GM21526 (cell line): Measurements from ENCODE around the gene ATR.
"Not testable (repeated sequence)": the region's sequence is repeated elsewhere in the genome, so short reads cannot be mapped to it uniquely, and the experiment has no call there.

Source experiments
- ATAC-seq: cut with Tn5 transposase; IDR thresholded peaks from one replicate; pipeline ENCODE4 v1.9.1; 2021; ENCODE audit warnings: moderate library complexity; ENCODE audit not compliant: unreplicated experiment, low FRiP score

Gene ATR

DNA sequence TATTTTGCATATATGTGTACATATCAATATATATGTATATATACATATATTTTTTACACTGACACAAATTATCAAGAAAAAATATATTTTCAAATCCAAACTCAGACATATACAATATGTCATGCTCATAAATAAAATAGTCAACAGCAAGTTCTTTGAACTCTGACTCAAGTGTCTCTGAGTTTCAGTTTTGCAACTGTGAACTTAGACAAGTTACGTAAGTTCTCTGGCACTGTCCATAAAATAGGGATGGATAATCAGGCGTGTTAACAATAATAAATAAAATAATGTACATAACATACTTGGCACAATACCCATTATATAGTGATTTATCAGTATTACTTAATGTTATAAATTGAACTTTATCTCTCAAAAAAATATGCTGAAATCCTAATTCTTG, 118.6 kb downstream of the ATR start:
- no peak for ATAC-seq

DNA sequence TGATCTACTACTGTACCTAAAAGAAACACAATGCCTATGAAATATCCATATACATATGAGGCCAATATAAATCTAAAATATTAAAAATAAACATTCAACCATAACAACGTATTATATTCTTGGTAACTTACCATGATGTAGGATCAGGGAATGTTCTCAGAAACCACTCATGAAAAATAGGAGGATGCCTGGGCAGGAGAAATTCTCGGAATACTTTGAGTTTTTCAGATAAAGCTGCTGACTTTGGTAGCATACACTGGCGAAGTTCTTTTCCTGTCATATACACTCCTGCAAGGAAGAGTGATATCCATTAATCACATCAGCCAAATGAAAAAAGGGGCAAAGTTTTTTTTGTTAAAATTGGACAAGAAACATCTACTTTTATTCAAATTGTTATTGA, 119.4 kb downstream of the ATR start:
- ATAC-seq, result no peak

DNA sequence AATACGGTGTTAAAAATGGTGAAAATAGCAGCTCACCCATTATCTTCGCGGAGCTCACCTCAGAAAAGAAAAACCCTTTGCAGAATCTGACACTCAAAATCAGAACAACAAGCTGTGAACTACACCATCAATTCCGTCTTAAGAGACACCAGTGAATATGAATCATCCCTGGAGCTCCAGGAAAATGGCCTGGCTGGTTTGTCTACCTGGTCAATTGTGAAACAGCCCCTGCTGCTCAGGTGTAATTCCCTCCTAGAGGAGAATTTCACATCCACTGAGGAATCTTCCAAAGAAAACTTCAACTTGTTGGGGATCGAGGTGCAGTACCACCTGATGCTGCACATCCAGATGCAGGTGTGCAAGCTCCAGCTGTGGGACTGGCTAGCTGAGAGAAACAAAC, 127.7 kb downstream of the ATR start:
- no peak for ATAC-seq

DNA sequence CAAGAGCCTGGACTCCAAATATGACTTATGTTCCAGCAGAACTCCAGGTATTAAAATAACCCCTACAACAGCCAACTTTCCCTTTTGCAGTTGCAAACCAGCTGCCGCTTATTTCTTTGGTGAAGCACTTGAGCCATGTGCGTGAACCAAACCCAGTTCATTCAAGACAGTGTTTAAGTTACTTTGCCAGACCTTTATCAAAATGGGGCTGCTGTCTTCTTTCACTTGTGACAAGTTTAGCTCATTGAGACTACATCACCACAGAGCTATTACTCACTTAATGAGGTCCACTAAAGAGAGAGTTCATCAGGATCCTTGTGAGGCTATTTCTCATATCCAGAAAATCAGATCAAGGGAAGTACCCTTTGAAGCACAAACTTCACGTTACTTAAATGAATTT, 128.3 kb downstream of the ATR start:
- ATAC-seq, result no peak

DNA sequence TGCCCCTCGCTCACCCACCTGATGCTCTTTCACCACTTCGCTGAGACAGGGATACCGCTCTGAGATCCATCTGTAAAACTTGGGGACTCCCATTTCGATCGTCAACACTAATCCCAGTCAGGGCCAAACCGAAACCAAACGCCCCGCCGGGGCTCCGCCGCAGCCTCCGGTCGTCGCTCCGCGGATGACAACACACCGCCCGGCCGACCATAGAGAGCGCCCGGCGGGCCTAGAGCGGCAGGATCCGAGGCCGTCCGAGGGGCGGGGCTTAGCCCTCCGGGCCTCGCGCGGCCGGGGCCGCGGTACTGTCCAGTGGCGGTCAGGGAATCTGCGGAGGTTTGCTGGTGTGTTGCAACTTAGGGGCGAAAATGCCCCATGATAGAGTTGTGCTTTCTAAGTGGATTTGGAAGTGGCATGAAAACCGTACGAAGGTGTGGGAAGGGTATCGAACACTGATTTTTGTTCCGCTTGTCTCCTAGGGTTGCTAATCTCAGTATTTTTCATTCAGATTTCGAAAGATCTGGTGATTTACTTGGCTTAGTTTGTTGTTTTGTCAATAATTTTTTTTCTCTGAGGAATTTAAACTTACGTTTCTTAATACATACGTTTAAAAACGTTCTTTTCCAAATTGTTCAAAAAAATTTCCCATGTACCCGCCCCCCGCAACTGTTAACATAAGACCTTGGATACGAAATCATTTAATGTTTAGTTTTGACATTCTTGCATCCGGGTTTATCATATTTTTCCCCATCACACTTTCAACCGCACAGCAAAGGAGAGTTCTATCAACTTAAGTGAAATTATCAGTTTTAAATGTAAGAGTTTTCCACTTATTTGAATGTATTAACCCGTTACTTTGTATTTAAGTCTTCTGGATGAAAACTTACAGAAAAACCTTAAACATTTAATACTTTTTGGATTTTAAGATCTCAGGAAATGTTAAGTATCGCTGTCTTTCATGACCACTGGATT, 130.4 kb downstream of the ATR start, which contains the start of gene XRN1:
XRN1 (minus strand) TSS at position 186 of the 972 bp plus-strand sequence; CDS start at position 93, 93 bp downstream.
- ATAC-seq, result peak; percentile 86

DNA sequence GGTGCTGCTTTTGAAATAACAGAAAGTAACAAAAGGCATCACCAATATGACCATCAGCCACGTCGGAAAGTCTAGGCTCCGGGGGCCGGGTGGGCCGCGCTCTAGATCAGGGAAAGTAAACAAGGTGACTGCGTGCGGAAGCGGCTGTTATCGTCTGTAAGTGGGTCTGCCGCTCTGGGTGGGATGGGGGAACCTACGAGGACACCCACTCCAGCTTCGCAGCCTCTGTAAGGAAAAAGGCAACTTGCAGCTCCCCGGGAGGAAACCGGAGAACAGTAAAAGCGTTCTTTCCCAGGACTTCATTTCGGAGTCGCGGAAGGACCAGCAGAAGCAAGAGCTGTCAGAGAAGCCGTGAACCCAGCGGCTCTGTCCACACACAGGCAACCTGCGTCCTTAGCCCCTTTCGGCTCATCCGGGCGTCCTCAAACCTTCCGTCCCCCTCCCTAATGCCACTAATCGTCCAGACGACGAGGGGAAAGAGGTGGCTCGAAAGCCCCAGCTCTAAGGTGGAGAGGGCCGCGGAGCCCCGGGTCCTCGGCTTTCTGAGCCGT, 131.2 kb downstream of the ATR start:
- ATAC-seq, result peak; percentile 34

DNA sequence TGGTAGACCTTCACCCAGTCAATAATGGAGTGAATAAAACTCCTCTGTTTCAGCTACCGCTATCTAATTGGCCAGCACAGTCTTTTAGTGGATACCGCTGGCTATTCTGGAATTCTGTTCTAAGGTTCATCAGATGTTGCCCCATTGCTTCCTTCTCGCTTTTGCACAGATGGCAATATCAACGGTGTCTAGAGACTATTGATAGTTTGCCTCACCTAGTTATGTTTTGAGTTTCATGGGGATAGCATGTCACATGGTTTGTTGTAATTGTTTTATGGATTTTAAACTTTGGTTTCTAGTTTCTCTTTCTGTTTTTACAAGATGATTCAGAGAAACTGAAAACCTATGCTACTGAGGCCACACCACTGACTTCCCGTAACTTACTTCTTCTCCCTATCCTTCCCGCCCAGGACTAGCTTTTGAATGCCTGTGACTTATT, 132.7 kb downstream of the ATR start:
- ATAC-seq, result peak; percentile 42

DNA sequence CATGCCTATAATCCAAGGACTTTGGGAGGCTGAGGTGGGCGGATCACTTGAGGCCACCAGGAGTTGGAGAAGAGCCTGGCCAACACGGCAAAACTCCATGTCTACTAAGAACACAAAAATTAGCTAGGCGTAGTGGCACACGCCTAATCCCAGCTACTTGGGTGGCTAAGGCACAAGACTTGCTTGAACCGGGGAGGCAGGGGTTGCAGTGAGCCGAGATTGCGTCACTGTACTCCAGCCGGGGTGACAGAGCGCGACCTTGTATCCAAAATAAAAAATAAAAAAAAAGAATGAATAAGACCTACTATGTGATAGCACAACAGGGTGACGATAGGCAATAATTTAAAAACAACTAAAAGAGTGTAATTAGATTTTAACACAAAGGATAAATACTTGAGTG, 134.2 kb downstream of the ATR start:
- no peak for ATAC-seq

DNA sequence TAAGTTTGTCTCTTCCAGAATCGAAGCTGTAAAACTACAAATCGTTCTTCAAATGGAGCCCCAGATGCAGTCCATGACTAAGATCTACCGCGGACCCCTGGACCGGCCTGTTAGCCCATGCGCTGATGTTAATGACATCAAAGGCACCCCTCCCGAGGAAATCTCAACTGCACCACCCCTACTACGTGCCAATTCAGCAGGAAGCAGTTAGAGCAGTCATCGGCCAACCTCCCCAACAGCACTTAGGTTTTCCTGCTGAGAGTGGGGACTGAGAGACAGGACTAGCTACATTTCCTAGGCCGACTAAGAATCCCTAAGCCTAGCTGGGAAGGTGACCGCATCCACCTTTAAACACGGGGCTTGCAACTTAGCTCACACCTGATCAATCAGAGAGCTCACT, 135.5 kb downstream of the ATR start:
- ATAC-seq, result not testable (repeated sequence)

DNA sequence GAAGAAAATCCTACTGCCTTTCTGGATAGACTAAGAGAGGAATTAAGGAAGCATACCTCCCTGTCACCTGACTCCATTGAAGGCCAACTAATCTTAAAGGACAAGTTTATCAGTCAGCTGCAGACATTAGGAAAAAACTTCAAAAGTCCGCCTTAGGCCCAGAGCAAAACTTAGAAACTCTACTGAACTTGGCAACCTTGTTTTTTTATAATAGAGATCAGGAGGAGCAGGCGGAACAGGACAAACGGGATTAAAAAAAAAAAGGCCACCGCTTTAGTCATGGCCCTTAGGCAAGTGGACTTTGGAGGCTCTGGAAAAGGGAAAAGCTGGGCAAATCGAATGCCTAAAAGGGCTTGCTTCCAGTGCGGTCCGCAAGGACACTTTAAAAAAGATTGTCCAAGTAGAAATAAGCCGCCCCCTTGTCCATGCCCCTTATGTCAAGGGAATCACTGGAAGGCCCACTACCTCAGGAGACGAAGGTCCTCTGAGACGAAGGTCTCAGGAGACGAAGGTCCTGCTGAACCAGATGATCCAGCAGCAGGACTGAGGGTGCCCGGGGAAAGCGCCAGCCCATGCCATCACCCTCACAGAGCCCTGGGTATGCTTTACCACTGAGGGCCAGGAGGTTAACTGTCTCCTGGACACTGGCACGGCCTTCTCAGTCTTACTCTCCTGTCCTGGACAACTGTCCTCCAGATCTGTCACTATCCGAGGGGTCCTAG, 138.9 kb downstream of the ATR start:
- not testable (repeated sequence) for ATAC-seq

DNA sequence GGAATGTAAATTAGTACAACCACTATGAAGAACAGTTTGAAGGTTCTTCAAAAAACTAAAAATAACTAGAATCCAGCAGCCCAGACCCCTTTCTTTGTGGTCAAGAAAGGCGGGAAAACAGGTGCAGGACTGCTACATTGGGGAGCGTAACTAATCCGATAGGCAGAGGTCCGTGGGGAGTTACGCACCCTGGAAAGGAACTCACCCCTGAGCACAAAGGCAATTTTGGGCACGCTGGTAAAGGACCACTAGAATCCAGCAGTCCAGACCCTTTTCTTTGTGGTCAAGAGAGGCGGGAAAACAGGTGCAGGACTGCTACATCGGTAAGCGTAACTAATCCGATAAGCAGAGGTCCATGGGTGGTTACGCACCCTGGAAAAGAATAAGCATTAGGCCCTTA, 140.4 kb downstream of the ATR start:
- ATAC-seq, result not testable (repeated sequence)

DNA sequence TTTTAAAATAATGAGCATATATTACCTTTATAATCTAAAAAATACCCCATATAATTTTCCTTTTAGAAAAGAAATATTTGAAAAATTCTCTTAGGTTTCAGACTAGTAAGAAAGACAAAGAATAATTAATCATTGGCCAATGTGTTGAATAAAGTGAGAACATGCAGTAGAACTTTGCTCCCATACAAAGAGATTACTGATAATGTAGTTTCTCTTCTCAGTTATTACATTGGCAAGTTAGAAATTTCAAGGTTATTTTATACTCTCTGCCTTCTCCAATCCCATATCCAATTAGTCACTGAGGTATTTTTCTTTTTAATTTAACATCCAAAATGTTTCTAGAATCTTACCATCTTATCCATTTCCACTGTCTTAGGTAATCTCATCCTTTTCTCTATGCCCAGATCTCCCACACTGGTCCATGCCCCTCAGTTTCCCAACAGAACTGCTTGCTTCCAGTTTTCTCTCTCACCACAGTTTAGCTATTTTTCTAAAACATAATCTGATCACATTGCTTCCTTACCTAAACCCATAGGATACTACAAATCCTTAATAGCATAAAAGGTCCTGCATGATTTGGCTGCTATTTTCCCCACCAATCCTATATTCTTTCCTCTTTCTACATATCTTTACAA, 141.5 kb downstream of the ATR start:
- ATAC-seq, result no peak

DNA sequence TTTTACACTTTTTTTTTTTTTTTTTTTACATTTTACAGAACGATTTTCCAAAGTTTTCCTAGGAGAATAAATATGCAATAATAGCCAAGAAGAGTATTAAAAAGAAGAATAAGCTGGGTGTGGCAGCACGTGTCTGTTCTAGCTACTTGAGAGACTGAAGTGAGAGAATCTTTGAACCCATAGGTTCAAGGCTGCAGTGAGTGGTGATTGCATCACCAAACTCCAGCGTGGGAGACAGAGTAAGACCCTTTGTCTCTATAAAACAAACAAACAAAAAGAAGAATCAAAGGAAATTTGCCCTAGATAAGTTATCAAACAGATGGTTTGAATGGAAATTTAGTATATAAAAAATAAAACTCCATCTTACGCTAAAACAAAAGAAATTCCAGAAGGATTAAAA, 144.0 kb downstream of the ATR start:
- no peak for ATAC-seq

DNA sequence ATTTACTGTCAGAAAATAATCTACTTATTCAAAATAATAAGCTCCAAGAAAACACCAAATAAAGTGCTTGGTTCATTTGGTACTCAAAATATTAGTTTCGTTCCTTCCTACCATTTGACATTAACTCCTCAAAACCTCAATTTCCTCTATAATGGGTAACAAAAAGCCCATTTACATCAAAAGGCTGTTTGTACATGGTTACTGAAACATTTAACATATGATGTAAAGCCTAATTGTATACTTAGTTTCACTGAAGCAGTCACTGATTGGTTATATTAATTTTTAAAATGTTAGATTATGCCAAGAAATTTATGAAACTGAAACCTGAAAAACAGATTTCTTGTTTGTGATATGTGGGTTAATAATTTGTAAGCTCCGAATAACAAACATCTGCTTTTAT, 145.4 kb downstream of the ATR start:
- no peak for ATAC-seq

DNA sequence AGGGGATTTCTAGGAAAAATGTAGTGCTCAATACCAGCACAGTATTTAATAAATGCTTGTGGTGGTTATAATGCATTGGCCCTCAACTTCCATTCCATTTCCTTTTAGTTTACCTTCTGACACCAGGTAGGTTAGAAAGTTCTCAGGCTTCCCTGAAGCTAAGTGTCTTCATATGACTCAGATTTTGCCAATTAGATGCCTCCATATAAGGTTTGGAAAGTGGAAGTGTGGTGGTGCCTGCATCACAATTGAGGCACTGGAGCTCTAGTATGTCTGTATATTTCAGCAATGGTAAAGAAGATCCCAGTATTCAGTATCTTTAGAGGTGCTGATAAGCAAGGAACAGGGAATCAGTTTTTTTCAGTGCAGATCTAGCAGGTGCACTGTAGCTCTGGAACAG, 149.0 kb downstream of the ATR start:
- no peak for ATAC-seq

DNA sequence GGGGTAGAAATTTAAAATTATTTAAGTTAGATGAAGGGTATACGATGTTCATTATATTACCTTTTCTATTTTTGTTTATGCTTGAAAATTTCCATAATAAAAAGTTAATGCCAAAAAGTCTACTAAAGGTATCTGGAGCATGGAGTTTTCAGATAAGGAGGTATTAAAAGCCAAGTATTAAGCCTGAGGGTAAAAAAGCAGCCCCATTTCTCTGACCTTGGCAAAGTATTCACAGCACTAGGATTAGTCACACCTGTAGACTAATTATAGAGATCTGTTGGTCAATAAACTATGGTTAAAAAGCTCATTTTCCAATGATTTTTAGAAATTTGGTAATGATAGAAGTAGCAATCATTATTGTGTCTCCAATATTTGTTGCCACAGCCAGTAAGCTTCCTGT, 153.8 kb downstream of the ATR start:
- ATAC-seq, result no peak

DNA sequence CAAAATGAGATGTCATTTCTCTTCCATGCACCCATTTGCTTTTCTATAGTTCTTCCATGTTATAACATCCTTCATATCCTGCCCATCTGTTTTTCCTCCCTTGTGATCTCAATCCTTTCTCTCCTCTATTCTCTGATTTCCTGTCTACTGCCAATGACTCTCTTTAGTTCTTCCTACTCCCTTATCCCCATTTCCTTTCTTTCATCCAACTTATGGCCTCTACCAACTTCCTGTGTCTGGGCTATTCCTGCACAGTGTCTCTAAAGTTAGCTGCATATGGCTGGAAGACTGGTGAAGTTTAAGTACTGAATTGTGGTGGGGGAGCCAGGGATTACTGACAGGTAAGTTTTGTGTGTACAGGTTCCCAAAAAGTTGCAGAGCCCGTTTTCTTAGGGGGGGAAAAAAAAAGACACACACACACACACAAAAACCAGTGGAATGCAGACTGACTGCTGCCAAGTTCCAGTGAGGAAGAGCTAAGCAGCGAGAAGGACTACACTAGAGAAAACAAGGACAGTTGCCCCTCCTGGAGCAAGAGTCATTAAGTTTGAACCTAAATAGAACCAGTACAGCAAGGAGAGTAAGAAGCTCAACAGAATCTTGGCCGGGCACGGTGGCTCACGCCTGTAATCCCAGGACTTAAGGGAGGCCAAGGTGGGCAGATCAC, 159.5 kb downstream of the ATR start:
- no peak for ATAC-seq

DNA sequence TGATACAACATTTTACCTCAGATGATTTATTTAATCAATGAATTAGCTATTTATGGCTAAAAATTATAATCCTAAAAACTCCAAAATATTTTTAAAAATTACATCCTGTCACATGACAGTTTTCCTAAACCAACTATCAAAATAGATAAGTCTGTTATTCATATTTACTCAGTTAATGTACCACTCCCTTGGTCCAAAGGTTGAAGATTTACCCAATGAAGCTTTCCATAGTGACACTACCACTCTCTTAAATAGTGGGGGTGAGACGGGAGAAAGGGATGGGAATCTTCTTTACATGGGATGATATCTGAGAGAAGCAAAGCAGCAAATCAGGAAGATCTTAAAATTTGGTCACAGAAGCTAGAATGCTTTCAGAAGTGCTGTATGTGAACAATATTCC, 161.2 kb downstream of the ATR start:
- ATAC-seq, result no peak

DNA sequence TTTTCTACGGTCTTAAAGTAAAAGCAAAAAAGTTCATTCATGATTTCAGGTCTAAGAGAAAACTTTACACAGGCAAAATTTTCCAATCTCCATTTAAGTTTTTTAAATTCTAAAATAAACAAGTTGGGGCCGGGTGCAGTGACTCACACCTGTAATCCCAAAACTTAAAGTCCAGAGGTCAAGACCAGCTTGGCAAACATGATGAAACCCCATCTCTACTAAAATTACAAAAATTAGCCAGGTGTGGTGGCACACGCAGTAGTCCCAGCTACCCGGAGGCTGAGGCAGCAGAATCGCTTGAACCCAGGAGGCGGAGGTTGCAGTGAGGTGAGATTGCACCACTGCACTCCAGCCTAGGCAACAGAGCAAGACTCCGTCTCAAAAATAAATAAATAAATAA, 178.0 kb downstream of the ATR start:
- not testable (repeated sequence) for ATAC-seq
